IMR-90 (cell line): ENCODE measurements around the gene GNG8. TPM values are rescaled to one million over a fixed set of nuclear protein-coding genes. Genes with fewer than 3 reads are reported as not detected.

Experiments
- ATAC-seq: fragments of 200-7000 bp; cut with Tn5 transposase; 2 replicates; pipeline ENCODE4 v1.9.1; 2020; ENCODE audit warnings: low read depth, mild to moderate bottlenecking, moderate library complexity
- BruUV-seq: library from RNA; stranded (reverse); fragments of 400-500 nt; replicated peaks from 2 replicates; lab custom pipeline; 2021; lab: Mats Ljungman, UMichigan
- CTCF ChIA-PET: fragments of 300-600 bp; formaldehyde crosslinking; extraction: SDS; loops from one replicate; lab custom pipeline; 2021; ENCODE audit warnings: antibody characterized with exemption; lab: Yijun Ruan, JAX
- POLR2A ChIA-PET: fragments of 300-600 bp; sonication (Branson Sonifier 250); formaldehyde crosslinking; loops from one replicate; lab custom pipeline; 2022; ENCODE audit warnings: antibody characterized with exemption; ENCODE audit not compliant: unreplicated experiment; lab: Charles Lee
- DNase-seq: peaks from one replicate; pipeline ENCODE4 v3.0.0; 2013
- H2AFZ ChIP-seq: replicated peaks from 2 replicates; pipeline ENCODE3; 2013; ENCODE audit warnings: low read length, mild to moderate bottlenecking; ENCODE audit not compliant: poor library complexity
- H2AK5ac ChIP-seq: 2 replicates; pipeline ENCODE4 v1.6.1; 2013; ENCODE audit warnings: low read depth, low read length, inconsistent platforms
- H2AK9ac ChIP-seq: replicated peaks from 2 replicates; pipeline ENCODE3; 2013; ENCODE audit warnings: mild to moderate bottlenecking, low read depth, low read length, moderate library complexity; ENCODE audit not compliant: poor library complexity
- H2BK120ac ChIP-seq: 2 replicates; pipeline ENCODE4 v1.6.1; 2013; ENCODE audit warnings: low read depth, low read length, inconsistent platforms
- H2BK15ac ChIP-seq: 3 replicates; pipeline ENCODE4 v1.6.1; 2013; ENCODE audit warnings: low read depth, low read length, inconsistent platforms
- H2BK20ac ChIP-seq: 2 replicates; pipeline ENCODE4 v1.6.1; 2013; ENCODE audit warnings: low read depth, mild to moderate bottlenecking, inconsistent platforms, low read length, moderate library complexity
- H2BK5ac ChIP-seq: 2 replicates; pipeline ENCODE4 v1.6.1; 2013; ENCODE audit warnings: mild to moderate bottlenecking, low read depth, low read length, inconsistent platforms; ENCODE audit not compliant: poor library complexity, severe bottlenecking
- H3K14ac ChIP-seq: replicated peaks from 2 replicates; pipeline ENCODE4 v1.6.1; 2013; ENCODE audit warnings: low read depth, low read length, inconsistent platforms
- H3K18ac ChIP-seq: 2 replicates; pipeline ENCODE4 v1.6.1; 2013; ENCODE audit warnings: low read depth, low read length, control low read depth
- H3K23ac ChIP-seq: 2 replicates; pipeline ENCODE4 v1.6.1; 2013; ENCODE audit warnings: low read depth, low read length, inconsistent platforms
- H3K27ac ChIP-seq: 2 replicates; pipeline ENCODE4 v1.5.1; 2013; ENCODE audit warnings: mild to moderate bottlenecking, control low read depth, low read length; ENCODE audit not compliant: insufficient read depth
- H3K27me3 ChIP-seq: 2 replicates; pipeline ENCODE4 v1.6.1; 2013; ENCODE audit warnings: low read length; ENCODE audit not compliant: control insufficient read depth, insufficient read depth
- H3K36me3 ChIP-seq: 2 replicates; pipeline ENCODE4 v1.6.1; 2013; ENCODE audit warnings: low read length, mixed read lengths; ENCODE audit not compliant: control insufficient read depth, insufficient read depth
- H3K4ac ChIP-seq: 2 replicates; pipeline ENCODE4 v1.6.1; 2013; ENCODE audit warnings: low read depth, low read length, inconsistent platforms
- H3K4me1 ChIP-seq: 2 replicates; pipeline ENCODE4 v1.6.1; 2013; ENCODE audit warnings: low read length, mixed read lengths; ENCODE audit not compliant: control insufficient read depth, insufficient read depth
- H3K4me2 ChIP-seq: 2 replicates; pipeline ENCODE4 v1.6.1; 2013; ENCODE audit warnings: low read depth, mild to moderate bottlenecking, control low read depth, low read length, moderate library complexity
- H3K4me3 ChIP-seq: 2 replicates; pipeline ENCODE4 v1.5.1; 2013; ENCODE audit warnings: low read depth, mild to moderate bottlenecking, control low read depth, low read length, moderate library complexity; ENCODE audit not compliant: insufficient read depth
- H3K56ac ChIP-seq: 2 replicates; pipeline ENCODE4 v1.6.1; 2013; ENCODE audit warnings: low read length, inconsistent platforms; ENCODE audit not compliant: insufficient read depth; ENCODE audit errors: extremely low read depth
- H3K79me1 ChIP-seq, 2 experiments: 2 replicates each; pipeline ENCODE4 v1.6.1; 2013; ENCODE audit warnings: low read length in 2 of 2, inconsistent platforms in 1 of 2, low read depth in 1 of 2
- H3K9ac ChIP-seq: 2 replicates; pipeline ENCODE4 v1.6.1; 2013; ENCODE audit warnings: low read depth, low read length, control low read depth
- H3K9me1 ChIP-seq: 2 replicates; pipeline ENCODE4 v1.6.1; 2013; ENCODE audit warnings: low read length, inconsistent platforms; ENCODE audit not compliant: insufficient read depth
- H3K9me3 ChIP-seq: 2 replicates; pipeline ENCODE4 v1.6.1; 2013; ENCODE audit warnings: low read length; ENCODE audit not compliant: control insufficient read depth, insufficient read depth
- H4K20me1 ChIP-seq: 2 replicates; pipeline ENCODE4 v1.6.1; 2013; ENCODE audit warnings: low read length, inconsistent platforms; ENCODE audit not compliant: insufficient read depth
- H4K5ac ChIP-seq: 2 replicates; pipeline ENCODE4 v1.6.1; 2013; ENCODE audit warnings: mild to moderate bottlenecking, low read depth, low read length, control low read depth
- H4K8ac ChIP-seq, 2 experiments: 2 replicates each; pipeline ENCODE4 v1.6.1; 2013; ENCODE audit warnings: low read depth in 2 of 2, low read length in 2 of 2, control low read depth in 1 of 2, inconsistent platforms in 1 of 2
- H4K91ac ChIP-seq: 2 replicates; pipeline ENCODE4 v1.6.1; 2013; ENCODE audit warnings: low read depth, low read length, inconsistent platforms; ENCODE audit not compliant: insufficient read depth
- BHLHE40 ChIP-seq: fragments of 150-350 bp; IDR thresholded peaks from 2 replicates; pipeline ENCODE4 v1.6.1; 2016; ENCODE audit warnings: mild to moderate bottlenecking, low read depth, low read length
- CHD1 ChIP-seq: IDR thresholded peaks from 2 replicates; pipeline ENCODE4 v1.6.1; 2012; ENCODE audit warnings: low read depth, low read length, improper control_type of control experiment
- FOS ChIP-seq: fragments of 150-350 bp; IDR thresholded peaks from 2 replicates; pipeline ENCODE4 v1.6.1; 2016; ENCODE audit warnings: low read depth, low read length
- MAFK ChIP-seq: IDR thresholded peaks from 2 replicates; pipeline ENCODE4 v1.6.1; 2012; ENCODE audit warnings: low read depth, low read length, improper control_type of control experiment
- MAZ ChIP-seq: IDR thresholded peaks from 2 replicates; pipeline ENCODE4 v1.6.1; 2012; ENCODE audit warnings: low read depth, mild to moderate bottlenecking, low read length, improper control_type of control experiment, moderate library complexity, borderline replicate concordance
- NFE2L2 ChIP-seq: fragments of 150-350 bp; IDR thresholded peaks from 2 replicates; pipeline ENCODE4 v1.6.1; 2016; ENCODE audit warnings: low read depth, mild to moderate bottlenecking, low read length
- POLR2A ChIP-seq: IDR thresholded peaks from 2 replicates; pipeline ENCODE4 v1.6.1; 2012; ENCODE audit warnings: mild to moderate bottlenecking, low read depth, low read length
- RFX5 ChIP-seq: IDR thresholded peaks from 2 replicates; pipeline ENCODE4 v1.8.0; 2012; ENCODE audit warnings: low read depth, mild to moderate bottlenecking, low read length, moderate library complexity
- SMC3 ChIP-seq: fragments of 150-350 bp; IDR thresholded peaks from 2 replicates; pipeline ENCODE4 v1.6.1; 2016; ENCODE audit warnings: low read depth, mild to moderate bottlenecking, antibody characterized with exemption, low read length, moderate library complexity
- WGBS, 2 experiments: methylation state at CpG; one replicate each; pipeline versions ENCODE4 v1.1.5 to v1.1.7; 2013; ENCODE audit warnings: missing lambda C conversion rate in 2 of 2; ENCODE audit not compliant: insufficient read length in 1 of 2; ENCODE audit errors: extremely low coverage in 2 of 2; 5-methylcytosine and 5-hydroxymethylcytosine counted together
- dilution Hi-C: fragments of 300-500 bp; cut with HindIII; formaldehyde crosslinking; loops from one replicate; pipeline ENCODE4 v1.14.3; 2018; ENCODE audit warnings: low sequenced_read_pairs; ENCODE audit not compliant: unreplicated experiment
- in situ Hi-C: fragments of 300-500 bp; cut with MboI; formaldehyde crosslinking; loops from 3 replicates; pipeline ENCODE4 v1.14.3; 2019; ENCODE audit warnings: low sequenced_read_pairs, inconsistent platforms, mixed read lengths
- intact Hi-C: fragments of 100-400 bp; cut with micrococcal nuclease; formaldehyde crosslinking; loops from 2 replicates; pipeline ENCODE4 v1.10.0; 2022
- polyA plus RNA-seq, 3 experiments: library from polyadenylated mRNA; depleted of rRNA; stranded (reverse); fragments of >200 nt; gene quantifications; 2 replicates each; pipeline ENCODE4 v1.2.3, GENCODE V29; 2012; ENCODE audit warnings: low replicate concordance in 1 of 3
- total RNA-seq: library from RNA; depleted of rRNA; stranded (reverse); fragments of >200 nt; gene quantifications from 2 replicates; pipeline ENCODE4 v1.2.3, GENCODE V29; 2012

The GNG8 gene
- total and polyA plus RNA-seq, 2 of the 4 experiments (the other 2 are of a cell fraction): not detected

DNA sequence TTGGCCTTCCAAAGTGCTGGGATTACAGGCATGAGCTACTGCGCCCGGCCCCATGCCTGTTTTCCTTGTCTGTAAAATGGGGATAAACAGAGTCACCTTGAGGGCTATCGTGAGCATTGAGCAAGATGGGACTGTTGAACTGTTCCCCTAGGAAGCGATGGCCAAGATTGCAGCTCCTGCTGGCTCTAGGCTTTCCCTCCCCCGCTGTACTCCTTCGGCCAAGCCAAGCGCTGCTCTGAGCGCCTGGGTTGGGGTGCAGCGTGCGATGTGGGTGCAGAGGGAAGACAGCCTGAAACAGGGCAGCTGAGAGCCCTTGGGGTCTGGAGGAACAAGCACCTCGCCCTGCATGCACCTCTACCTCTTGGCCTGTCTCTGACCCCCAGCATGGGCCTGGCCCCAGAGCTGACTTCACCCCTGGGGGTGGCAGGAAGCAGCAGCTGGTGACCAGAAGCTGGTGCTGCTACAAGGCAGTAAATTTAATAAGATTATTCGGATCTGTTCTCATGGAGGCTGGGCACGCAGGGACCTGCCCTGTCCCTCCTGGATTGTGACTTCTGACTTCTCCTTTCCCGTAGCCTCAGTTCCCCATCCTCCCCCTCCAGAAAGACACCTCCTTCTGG lies 5.3 kb downstream of the GNG8 start:
- BruUV-seq: no TSS peak
- Histone ChIP-seq H2AK9ac (peak overlapping the region; percentile 81), H4K91ac (peak overlapping the region; percentile 58), H3K4me2 (no peak overlapping the region), H3K79me1 (no peaks in the 10 kb centered on the region), H2AK5ac (peak overlapping the region; percentile 29; the same call in 1 of the 2 replicates), H3K4me1 (peaks cover 17% of the 10 kb centered on the region), H3K4me3 (no peak overlapping the region), H3K9me3 (no peaks in the 10 kb centered on the region), H3K27ac (no peak overlapping the region), H2BK5ac (no peak overlapping the region), H3K9ac (no peak overlapping the region), H3K9me1 (peaks cover 6% of the 10 kb centered on the region; the same call in 1 of the 2 replicates), H4K20me1 (no peaks in the 10 kb centered on the region), H3K27me3 (no peaks in the 10 kb centered on the region; the same call in 1 of the 2 replicates), H2BK20ac (peak overlapping the region; percentile 68), H3K18ac (peak overlapping the region; percentile 53), H3K36me3 (no peaks in the 10 kb centered on the region), H2BK15ac (peak overlapping the region; percentile 19; the same call in 1 of the 3 replicates), H4K8ac (peak overlapping the region; percentile 20 to 85; a peak in 3 of 4 replicates), H3K56ac (no peak overlapping the region), H3K14ac (peak overlapping the region; percentile 69; the same call in 1 of the 2 replicates), H3K23ac (peak overlapping the region; percentile 51; the same call in 1 of the 2 replicates), H2BK120ac (peak overlapping the region; percentile 80; the same call in 1 of the 2 replicates), H2AFZ (peak overlapping the region; percentile 13), H3K4ac (peak overlapping the region; percentile 82; the same call in 1 of the 2 replicates), H4K5ac (peak overlapping the region; percentile 56)
- ATAC-seq (no peak), DNase-seq (no peak)
- in situ Hi-C loops: no loop called here
- WGBS, 2 experiments: 90% methylated on average over 6 of the region's 14 CpGs; no CpG with 5 or more reads in 1 of the 2 experiments
- dilution Hi-C loops: no loop called here
- CTCF ChIA-PET: interaction anchor here (1.1 to 1.5 kb wide), 2 partner anchors 26 to 31 kb away, joined by 3 to 5 read pairs; partner anchors contain the start of gene DACT3
- intact Hi-C loops: no loop called here
- TF ChIP-seq CHD1 (no peak), NFE2L2 (no peak), SMC3 (no peak), MAZ (no peak), POLR2A (no peak), BHLHE40 (no peak), MAFK (no peak), FOS (no peak), RFX5 (no peak)
- POLR2A ChIA-PET: interaction anchor here (1.0 kb wide), 1 partner anchor 29 kb away, joined by 3 read pairs; the partner anchor contains the start of gene CALM3
